OCI-LY1 (cell line): ENCODE measurements around the gene ZNF605.

Source experiments
- EZH2 ChIP-seq: fragments of 200-600 bp; sonication (generic), shearing (Covaris generic); IDR thresholded peaks from 2 replicates; pipeline ENCODE4 v1.8.0; 2017; ENCODE audit warnings: borderline replicate concordance, mixed run types, mild to moderate bottlenecking, antibody characterized with exemption, low read length, moderate library complexity, mixed read lengths
- TF ChIP-seq, protein P1 (sequence below): fragments of 200-600 bp; sonication (generic), shearing (Covaris generic); IDR thresholded peaks from 2 replicates; pipeline ENCODE4 v1.5.1; 2017; ENCODE audit warnings: mild to moderate bottlenecking, antibody characterized with exemption, low read length, moderate library complexity, mixed read lengths

DNA sequence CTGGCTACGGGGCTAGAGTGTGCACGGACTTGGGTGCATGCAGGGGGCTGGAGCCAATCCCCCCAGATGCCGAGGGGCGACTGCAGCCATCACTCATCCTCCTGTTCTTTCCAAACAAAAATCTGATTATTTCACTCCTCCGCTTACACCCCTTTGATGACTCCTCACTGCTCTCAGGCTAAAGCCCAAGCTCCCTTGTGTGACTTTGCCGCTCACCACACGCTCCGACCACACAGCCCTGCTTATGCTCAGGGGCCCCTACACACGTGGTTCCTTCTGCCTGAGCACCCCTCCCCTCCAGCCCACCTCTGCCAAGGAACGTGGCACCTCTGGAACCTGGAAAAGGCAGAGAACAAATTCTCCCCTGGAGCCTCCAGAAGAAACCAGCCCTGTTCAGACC, 82.4 kb downstream of the ZNF605 start:
- TF ChIP-seq, protein P1, sequence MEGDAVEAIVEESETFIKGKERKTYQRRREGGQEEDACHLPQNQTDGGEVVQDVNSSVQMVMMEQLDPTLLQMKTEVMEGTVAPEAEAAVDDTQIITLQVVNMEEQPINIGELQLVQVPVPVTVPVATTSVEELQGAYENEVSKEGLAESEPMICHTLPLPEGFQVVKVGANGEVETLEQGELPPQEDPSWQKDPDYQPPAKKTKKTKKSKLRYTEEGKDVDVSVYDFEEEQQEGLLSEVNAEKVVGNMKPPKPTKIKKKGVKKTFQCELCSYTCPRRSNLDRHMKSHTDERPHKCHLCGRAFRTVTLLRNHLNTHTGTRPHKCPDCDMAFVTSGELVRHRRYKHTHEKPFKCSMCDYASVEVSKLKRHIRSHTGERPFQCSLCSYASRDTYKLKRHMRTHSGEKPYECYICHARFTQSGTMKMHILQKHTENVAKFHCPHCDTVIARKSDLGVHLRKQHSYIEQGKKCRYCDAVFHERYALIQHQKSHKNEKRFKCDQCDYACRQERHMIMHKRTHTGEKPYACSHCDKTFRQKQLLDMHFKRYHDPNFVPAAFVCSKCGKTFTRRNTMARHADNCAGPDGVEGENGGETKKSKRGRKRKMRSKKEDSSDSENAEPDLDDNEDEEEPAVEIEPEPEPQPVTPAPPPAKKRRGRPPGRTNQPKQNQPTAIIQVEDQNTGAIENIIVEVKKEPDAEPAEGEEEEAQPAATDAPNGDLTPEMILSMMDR: no peak
- TF ChIP-seq EZH2: no peak
